HG03520 (cell line): ENCODE data around the gene POMP.
"Not testable (repeated sequence)": the region's sequence is repeated elsewhere in the genome, so short reads cannot be mapped to it uniquely, and the experiment has no call there.

Experiments used
- ATAC-seq: cut with Tn5 transposase; IDR thresholded peaks from one replicate; pipeline ENCODE4 v1.9.1; 2021; ENCODE audit warnings: mild to moderate bottlenecking, moderate library complexity; ENCODE audit not compliant: unreplicated experiment

Gene POMP

DNA sequence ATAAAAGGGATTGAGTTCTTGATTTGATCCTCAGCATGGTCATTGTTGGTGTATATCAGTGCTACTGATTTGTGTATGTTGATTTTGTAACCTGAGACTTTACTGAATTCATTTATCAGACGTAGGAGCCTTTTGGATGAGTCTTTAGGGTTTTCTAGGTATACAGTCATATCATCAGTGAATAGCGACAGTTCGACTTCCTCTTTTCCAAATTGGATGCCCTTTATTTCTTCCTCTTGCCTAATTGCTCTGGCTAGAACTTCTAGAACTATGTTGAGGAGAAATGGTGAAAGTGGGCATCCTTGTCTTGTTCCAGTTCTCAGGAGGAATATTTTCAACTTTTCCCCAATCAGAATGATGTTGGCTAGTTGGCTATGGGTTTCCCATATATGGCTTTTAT lies 27.0 kb downstream of the POMP start:
- no peak for ATAC-seq

DNA sequence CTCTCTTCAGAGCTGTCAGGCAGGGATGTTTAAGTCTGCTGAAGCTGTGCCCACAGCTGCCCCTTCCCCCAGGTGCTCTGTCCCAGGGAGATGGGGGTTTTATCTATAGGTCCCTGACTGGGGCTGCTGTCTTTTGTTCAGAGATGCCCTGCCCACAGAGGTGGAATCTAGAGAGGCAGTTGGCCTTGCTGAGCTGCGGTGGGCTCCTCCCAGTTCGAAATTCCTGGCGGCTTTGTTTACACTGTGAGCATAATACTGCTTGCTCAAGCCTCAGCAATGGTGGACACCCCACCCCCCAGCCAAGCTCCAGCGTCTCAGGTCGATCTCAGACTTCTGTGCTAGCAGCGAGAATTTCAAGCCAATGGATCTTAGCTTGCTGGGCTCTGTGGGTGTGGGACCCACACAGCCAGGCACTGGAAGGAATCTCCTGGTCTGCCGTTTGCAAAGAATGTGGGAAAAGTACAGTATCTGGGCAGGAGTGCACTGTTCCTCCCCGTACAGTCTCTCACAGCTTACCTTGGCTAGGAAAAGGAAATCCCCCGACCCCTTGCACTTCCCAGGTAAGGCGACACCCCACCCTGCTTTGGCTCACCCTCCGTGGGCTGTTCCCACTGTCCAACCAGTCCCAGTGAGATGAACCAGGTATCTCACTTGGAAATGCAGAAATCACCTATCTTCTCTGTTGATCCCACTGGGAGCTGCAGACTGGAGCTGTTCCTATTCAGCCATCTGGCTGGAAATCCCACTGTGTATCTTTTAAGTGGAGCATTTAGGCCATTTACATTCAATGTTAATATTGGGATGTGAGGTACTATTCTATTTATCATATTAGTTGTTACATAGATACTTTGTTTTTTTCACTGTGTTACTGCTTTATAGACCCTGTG lies 34.9 kb downstream of the POMP start:
- ATAC-seq = not testable (repeated sequence)

DNA sequence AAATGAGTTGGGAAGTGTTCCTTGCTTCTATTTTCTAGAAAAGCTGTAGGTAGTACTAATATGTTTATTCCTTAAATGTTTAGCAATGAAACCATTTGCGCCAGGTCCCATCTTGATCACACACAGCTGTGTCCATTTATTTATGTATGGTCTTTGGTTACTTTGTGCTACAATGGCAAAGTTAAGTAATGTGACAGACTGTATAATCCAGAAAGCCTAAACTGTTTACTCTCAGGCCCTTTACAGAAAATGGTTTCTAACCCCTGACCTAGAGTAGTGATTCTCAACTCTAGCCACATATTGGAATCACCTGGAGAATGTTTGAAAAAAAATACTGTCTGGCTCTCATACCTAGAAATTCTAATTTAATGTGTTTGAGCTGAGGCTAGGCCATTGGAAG lies 38.5 kb downstream of the POMP start:
- no peak for ATAC-seq

DNA sequence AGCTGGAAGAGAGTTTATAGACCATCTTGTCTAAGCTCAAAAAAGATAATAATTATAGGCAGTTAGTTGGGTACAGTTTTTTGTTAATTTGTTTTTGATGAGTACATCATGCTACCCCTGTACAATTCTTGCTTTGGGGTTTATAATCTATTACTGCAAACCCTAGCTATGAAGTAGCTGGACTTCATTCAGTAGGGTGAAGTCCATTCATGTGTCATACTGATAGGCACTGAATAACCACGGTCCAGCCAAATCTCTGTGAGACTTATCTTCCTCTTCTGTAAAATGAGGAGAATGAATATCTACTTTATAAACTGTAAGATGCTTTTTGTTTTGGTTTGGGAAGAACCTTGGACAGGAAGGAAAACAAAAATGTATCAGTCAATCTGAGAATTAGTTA lies 40.3 kb downstream of the POMP start:
- ATAC-seq = no peak

DNA sequence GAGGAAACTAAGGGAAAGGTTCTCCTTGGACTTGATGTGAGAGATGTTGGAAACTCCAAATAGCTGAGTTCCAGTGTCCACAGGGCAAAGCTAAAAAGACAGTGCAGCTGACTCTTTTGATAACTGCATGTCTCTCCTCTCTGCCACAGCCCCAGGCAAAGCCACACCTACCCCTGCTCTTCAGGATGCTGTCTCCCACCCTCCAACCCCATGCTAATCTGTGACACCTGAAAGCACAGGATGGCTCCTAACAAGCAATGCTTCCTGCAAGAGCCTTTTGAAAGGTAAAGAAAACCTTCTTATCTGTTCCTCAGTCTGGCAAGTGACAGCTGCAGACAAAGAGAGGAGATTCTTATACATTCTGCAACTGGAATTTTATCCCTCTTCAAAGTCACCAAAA lies 45.4 kb downstream of the POMP start:
- ATAC-seq = no peak

DNA sequence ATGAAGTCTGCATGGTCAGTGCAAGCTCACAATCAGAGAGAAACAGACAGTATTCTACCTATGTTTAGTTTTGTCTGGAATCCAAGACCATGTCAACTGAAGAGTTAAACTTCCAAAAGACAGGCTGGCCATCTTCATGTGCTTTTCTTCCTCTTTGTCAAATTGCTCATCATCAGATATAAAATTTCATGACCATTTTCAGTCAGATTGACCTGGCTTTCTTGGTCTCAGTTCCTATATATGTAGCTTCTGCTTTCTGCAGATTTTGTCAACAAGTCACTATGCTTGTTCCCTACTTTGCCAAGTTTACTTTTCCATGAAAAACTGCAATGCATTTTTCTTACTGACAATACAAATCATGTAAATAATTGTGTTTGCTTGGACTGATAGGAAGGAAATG lies 46.0 kb downstream of the POMP start:
- ATAC-seq = no peak

DNA sequence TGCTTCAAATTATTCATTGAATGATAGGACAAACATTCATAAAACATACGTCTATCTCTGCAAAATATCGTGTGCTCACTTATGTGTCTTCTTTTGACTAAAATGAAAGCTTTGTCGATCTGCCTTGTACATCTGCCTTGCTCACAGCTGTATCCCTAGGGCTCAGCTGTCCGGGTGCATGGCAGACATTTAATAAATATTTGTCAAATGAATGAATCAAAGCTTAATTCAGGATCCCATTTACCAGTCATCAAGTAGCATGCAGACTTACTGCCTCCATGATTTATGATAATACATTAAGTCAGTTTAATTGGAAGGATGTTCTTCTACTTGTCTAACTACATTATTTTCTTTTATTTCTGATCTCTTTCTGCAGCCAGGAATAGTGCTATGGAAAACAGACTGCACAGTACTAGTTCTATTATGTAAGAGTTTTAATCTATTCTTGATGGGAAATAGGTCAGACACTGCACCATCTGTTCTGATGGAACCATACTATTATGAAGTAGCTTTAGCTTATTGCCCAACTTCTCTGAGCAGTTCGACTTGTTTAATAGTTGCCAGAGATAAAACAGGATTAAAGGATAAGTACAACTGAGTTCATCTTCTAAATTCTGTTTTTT lies 46.6 kb downstream of the POMP start:
- no peak for ATAC-seq

DNA sequence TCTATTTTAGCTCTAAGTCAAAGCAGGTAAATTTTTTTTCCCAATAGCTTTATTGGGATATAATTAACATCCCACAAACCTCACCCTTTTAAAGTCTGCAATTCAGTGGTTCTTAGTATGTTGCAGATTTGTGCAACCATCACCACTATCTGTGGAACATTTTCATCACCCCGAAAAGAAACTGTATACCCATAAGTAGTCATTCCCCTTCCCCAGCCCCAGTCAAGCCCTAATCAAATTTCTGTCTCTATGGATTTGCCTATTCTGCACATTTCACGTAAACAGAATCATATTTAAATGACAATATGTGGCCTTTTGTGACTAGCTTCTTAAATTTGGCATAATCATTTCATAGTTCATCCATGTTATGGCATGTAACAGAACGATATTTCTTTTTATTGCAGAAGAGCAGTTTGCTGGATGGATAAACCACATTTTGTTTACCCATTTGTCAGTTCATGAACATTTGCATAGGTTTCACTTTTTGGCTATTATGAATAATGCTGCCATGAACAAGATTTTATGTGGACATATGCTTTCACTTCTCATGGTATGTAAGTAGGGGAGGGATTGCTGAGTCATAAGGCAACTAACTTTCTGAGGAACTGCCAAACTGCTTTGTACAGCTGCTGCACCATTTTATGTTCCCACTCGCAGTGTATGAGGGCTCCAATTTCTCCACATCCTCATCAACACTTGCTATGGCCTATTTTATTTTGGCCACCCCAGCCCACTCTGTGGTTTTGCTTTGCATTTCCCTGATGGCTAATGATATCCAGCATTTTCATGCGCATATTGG lies 48.9 kb downstream of the POMP start:
- ATAC-seq = peak; percentile 97

DNA sequence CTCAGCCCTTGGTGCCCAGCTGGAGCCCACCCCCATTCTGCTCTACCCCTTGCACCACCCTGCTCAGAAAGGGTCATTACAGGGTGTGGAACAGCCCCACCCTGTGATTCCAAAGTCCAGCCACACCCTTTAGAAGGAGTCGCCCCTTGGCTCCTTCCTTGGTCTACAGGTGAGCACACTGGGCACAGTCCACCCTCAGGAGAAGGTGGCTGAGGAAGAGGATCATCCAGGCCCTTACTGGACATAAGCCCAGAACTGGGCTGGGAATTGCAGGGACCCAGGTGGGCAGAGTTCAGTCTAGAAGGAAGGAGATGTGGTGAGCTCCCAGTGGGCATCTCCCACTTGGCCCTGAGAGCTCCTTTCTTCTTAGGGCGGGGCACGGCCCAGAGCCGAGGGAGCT lies 51.2 kb downstream of the POMP start:
- ATAC-seq = no peak

DNA sequence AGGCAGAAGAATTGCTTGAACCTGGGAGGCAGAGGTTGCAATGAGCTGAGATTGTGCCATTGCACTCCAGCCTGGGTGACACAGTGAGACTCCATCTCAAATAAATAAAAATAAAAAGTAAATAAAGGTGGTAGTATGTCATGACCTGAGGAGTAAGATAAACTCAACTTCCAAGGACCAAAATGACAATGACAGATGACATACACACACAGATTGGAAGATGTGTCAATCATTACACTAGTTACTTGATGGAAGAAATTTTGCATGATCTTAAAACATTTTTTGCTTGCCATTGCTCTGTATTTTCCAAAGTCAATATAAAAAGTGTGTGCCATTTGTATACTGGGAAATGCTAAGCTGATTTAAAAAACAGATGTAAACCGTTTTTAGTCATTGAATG lies 55.7 kb downstream of the POMP start:
- no peak for ATAC-seq

DNA sequence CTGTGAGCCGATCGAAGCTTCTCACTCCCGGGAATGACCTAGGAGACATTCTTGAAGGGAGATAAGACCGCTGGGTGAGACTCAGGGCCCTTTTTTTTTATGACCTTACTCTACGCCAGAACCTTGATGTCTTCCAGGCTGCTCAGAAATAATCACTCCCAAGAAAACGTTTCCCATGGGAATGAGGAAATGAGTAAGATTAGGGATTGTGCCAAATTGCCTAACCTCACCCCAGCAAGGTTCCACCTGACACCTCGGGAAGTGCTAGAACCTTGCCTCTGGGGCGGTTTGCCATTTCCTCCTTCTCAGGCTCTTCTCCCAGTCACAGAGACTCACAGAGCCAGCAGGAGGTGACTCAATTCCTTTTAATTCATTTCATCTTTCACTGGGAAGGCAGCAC lies 57.6 kb downstream of the POMP start:
- ATAC-seq = no peak

DNA sequence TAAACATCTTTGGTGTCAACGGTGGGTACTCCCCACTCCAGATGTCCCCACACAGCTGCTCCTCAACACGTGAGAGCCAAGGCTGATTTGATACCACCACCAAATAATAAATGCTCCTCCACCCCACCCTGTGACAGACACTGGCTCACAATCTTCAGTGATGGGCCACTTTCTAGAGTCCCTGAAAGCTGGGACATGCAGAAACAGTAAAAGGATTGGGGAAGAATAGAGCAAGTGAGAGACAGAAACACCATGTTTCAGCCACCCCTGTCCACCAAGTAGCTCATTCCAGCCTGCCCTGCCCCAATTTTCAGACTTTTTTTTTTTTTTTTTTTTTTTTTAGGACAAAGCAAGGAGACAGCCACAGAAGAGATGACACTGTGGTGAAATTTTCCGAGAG lies 58.2 kb downstream of the POMP start:
- ATAC-seq = no peak

DNA sequence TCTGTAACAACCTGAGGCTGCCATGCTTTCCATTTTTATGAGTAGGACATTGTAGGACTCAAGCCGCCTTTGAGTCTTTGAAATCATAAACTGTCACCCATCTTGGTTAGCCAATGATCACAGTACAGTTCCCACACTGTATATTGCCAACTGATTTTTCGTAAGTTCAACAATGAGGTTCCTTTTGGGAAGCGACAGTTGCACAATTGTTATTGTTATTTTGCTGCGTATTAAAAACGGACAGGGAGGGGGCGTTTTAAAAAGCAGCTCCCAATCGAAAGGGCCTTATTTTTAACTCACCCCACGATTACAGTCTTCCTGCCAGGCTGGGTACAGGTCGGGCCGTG lies 59.2 kb downstream of the POMP start:
- no peak for ATAC-seq

DNA sequence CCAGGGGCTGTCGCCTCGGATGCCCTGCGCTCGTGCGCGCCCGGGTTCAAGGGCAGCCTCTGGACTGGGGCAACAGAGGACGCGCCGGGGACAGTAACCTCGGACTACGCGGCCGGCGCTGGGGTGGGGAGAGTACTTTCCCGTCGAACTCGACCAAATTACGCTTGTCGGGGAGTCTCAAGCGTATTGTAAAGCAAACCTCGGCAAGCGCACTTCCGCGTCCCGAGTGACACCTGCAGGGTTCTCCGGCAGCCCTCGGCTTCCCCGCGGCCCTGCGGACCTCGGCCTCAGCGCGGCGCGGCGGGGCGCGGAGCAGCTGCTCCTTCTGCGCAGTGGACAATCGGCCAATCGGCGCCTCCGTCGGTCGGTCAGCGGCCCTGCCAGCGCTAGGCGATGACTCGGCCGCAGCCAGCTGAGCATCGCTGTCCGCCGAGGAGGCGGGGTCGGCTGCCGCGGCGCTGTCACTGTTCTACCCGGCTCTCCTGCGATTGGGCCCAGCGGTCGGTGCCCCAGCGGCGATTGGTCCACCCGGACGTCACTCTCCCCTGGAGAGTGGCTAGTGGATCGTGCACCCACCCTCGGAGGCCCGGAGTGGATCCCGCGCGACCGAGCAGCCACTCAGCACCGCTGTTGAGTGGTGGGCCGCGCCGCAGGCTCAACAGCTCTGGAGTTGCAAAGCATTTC lies 59.8 kb downstream of the POMP start, which contains the start of gene SLC46A3:
SLC46A3 (minus strand) TSS at position 428 of the 684 bp plus-strand sequence. CDS start 972 bp downstream, outside the sequence.
- peak; percentile 98 for ATAC-seq

DNA sequence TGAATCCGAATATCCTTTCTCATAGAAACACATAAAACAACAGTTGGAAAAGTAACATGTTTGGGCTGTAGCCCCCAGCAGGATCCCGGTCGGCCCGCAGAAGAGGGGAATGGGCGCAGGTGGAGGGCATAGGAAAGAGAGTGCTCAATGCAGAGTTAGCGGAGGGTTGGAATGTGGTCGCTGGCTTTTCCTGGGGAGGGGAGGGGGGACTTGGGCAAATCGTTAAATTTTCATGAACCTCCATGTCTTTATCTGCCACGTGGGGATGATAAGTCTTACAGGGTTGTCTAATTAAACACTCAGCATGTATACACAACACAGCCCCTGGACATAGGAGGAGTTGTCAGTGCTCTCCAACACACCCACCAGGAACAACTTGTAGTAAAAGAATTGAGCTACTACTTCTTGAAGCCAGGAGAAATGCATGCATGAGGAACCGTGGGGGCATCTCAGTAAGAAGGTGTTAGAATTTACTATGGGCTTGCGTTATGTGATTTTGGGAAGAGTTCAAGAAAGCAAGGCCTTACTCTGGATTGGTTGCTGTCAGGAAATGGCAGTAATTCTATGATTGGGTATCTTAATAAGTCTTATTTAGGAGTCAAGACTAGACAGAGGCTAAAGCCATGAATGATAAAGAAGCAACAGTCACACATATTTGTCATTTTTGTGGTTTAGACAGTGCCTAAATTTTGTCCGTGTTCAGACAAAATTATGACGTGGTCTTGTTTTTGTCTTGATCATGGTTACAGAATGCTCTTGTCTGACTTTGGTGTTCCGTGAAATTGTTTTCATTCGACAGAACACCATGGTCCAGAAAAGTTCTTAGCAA lies 60.5 kb downstream of the POMP start:
- ATAC-seq = no peak

DNA sequence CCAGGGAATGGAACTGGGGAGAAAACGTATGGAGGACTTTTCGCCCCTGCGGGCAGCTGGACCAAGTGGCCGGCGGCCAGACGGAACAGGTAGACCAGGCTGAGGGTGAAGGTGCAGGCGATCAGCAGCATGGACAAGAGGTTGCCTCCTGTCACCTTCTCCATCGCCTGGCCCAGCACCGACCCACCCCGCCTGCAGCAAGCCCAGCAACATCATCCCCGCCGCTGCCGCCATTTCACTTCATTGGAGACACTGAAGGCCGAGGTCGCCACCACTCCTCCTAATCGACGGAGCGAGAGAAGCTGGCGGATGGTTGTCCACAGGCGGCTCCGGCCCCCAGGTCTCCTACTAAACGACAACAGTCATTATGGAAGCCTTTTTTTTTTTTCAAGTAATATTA lies 64.9 kb downstream of the POMP start:
- no peak for ATAC-seq

DNA sequence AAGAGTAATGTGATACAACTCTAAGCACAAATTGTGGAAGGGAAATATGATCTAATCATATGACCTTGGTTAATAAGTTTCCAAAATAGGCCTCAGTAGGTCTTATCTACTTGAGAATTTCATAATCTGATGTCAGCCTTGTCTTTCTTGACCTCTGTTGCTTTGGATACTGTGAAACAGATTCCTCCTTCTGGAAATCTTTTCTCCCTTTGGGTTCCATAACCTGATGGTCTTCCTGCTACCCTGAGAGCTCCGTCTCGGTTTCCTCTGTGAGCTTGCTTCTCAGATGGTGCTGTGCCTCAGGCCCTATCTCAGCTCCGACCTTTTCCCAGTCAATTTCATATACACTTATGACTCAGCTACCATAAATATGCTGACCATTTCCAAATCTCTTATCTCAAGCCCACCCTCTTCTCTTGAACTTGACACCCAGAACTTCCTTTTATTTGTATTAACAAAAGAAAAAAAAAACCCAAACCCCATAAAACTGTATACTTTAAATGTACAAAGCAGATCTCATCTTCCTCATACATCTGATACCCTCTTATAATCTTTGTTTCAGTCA lies 66.2 kb downstream of the POMP start:
- no peak for ATAC-seq
